ENCODE data around the gene ARMH1.

ARMH1 gene

DNA sequence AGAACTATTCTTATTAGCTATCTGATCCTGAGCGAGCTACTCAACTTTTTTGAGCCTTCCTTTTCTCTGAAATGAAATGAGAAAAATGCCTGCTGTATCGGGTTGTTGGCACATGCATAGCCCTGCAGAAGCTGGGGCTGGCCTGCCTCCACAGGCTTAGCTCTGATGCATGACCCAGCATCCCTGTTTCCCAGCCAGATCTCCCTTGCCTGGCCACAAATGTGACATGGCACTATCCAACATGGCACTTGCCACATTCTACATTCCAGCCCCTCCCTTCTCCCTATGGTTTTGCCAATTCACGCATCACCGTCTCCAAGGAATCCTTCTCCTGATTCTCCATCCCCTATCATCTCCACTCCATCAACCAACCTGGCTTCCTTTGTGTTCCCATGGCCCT lies 42.6 kb downstream of the ARMH1 start:
- ATAC-seq (no peak), DNase-seq (no peak)
- H3K27me3 Mint-ChIP-seq = no peaks in the 10 kb centered on the region
- H3K4me1 Mint-ChIP-seq = peaks cover 74% of the 10 kb centered on the region
- no peak overlapping the region for H3K4me3 Mint-ChIP-seq
- H3K27ac Mint-ChIP-seq = peak overlapping the region in 1 of 2 donors; percentile 21
- no peaks in the 10 kb centered on the region for H3K9me3 Mint-ChIP-seq

DNA sequence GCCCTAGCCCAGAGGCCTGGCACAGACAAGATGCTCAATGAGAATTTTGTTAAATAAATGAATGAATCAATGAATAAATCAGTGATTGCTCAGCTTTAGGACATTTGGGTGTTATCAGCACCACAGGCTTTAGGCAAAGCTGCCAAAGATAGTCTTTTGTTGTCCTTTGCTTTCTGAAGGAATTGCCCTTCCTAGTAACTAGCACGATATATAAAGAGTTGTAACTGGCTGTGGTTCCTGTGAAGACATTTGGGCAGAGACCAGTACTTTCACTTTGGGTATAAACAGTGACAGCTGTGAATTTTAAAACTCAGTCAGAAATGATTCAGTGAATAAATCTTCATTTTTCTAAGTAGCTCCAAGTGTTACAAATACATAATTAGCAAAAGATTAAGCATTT lies 43.1 kb downstream of the ARMH1 start:
- no peak overlapping the region for H3K4me3 Mint-ChIP-seq

DNA sequence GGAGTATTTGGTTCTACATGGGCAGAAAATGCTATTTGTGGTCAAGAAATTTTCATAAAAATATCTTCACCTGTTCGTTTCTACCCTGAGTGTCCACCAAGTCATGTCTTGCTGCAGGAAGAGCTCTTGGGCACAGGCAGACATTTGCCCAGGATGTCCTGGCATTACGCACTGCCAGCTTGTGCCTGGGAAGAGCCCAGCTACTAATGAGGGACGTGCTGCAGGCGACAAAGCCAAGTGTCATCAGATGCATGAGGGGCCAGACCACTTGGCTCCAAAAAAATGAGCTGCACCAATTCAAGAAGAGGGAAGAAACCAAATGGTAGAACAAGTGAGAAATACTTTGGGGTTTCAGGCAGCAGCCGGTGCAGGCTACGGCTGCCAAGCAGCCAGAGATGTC lies 43.6 kb downstream of the ARMH1 start:
- H3K4me3 Mint-ChIP-seq = peak overlapping the region in 1 of 2 donors; percentile 35
- no peak for DNase-seq
- no peak overlapping the region for H3K27ac Mint-ChIP-seq
- ATAC-seq = no peak
- H3K4me1 Mint-ChIP-seq = peaks cover 80% of the 10 kb centered on the region
- H3K9me3 Mint-ChIP-seq = no peaks in the 10 kb centered on the region
- no peaks in the 10 kb centered on the region for H3K27me3 Mint-ChIP-seq

More for the DNA sequence above, 43.1 kb downstream of the ARMH1 start:
- no peak for ATAC-seq
- DNase-seq = no peak
- Mint-ChIP-seq H3K27me3 (no peaks in the 10 kb centered on the region), H3K4me1 (peaks cover 76% of the 10 kb centered on the region), H3K27ac (peak overlapping the region; percentile 14 to 21), H3K9me3 (no peaks in the 10 kb centered on the region)

DNA sequence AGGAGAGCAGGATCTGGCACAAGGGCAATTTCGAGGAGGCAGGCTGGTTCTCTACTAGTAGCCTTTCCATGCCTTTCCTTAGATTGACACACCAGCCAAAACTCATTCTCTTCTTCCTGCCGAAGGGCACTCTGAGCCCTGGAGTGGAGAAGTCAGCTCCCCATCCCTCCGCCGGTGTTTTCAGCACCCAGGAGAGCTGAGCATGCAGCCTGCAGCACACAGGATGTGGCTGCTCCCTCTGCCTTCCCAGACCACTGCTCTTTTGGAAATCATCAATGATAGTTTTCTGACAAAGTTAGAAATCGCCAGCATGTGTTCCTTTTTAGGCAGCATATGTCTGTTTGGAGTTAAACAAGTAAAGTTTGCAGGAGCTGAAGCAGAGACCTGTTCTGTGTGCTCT lies 44.8 kb downstream of the ARMH1 start:
- Mint-ChIP-seq H3K27ac (no peak overlapping the region), H3K27me3 (no peaks in the 10 kb centered on the region), H3K4me3 (peak overlapping the region in 1 of 2 donors; percentile 17), H3K4me1 (peaks cover 91% of the 10 kb centered on the region), H3K9me3 (no peaks in the 10 kb centered on the region)
- DNase-seq (no peak), ATAC-seq (no peak)

DNA sequence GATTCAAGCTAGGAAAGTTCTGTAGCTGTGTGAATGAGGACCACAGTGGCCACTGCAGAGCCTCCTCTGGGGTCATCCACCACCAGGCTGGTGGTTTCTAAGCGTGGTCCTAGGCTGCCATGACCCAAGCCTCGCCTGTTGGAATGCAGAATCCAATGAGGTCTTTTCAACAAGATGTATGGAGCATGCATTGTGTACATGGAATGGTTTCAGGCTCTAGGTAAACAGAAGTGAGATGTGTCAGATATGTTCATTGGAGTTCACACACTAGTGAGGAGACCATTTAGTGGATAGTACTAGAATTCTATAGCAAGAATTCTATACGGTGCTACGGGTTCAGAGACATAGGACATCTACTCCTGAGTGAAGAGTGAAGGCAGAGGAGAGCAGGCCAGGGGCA lies 45.8 kb downstream of the ARMH1 start:
- ATAC-seq (no peak), DNase-seq (no peak)
- H3K27me3 Mint-ChIP-seq = no peaks in the 10 kb centered on the region
- H3K4me1 Mint-ChIP-seq = peaks cover 91% of the 10 kb centered on the region
- no peak overlapping the region for H3K4me3 Mint-ChIP-seq
- no peaks in the 10 kb centered on the region for H3K9me3 Mint-ChIP-seq
- peak overlapping the region; percentile 28 to 57 for H3K27ac Mint-ChIP-seq

DNA sequence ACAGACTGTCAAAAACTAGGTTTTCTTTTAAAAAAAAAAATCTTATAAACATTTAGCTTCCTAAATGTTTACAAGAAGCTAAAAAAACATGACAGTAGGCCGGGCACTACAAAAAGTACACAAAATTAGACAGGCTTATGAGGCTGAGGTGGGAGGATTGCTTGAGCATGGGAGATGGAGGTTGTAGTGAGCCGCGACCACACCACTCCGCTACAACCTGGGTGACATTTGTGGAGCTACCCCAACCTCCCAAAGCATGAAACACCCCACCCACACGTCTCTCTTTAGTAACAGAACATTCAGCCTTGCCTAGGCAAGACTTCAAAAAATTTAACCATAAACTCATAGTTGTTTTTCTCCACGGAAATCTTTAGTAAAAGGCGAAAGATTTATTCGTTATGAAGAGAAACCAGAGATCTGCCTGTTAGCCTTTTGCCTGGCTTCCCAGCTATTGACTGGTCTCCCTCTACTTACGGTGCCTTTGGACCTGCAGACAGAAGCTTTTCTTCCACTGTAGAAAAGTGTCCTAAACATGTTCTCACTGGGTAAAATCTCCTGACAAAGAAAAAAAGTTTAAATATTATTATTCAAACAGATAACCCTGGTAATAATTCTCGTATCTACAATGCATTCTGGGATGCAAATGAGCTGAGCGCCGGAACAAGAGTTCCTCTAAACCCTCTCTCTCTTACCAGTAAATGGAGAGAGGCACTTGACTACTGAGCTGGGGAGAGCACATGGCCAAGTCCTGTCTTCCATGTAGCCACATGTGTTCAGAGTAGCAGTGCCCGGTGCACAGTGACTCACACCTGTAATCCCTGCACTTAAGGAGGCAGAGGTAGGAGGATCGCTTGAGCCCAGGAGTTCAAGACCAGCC lies 47.2 kb downstream of the ARMH1 start:
- DNase-seq = peak; percentile 89 to 93
- Mint-ChIP-seq H3K27ac (peak overlapping the region; percentile 100), H3K27me3 (no peaks in the 10 kb centered on the region), H3K9me3 (no peaks in the 10 kb centered on the region), H3K4me1 (peaks cover 87% of the 10 kb centered on the region), H3K4me3 (peak overlapping the region; percentile 66 to 96)
- ATAC-seq = peak; percentile 91

DNA sequence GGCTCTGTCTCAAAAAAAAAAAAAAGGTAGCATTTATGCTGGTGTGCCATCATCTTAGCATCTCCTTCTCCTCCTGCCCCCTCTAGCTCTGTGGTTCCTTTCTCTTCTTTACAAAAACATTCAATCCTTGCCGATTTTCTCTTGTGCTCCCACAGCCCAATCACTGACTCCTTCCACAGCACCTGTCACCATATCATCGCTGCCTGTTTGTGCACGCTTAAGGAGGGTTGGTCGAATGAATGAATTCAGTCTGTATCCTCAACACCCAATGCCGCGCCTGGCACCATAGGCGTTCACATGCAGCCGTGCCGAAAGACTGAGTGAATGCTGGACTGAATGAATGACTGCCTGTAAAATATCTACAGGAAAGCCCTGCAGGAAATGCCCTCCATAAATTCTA lies 48.5 kb downstream of the ARMH1 start:
- H3K4me3 Mint-ChIP-seq = peak overlapping the region; percentile 76 to 96
- DNase-seq (peak; percentile 38 to 41), ATAC-seq (no peak)
- H3K4me1 Mint-ChIP-seq = peaks cover 87% of the 10 kb centered on the region
- no peaks in the 10 kb centered on the region for H3K9me3 Mint-ChIP-seq
- no peaks in the 10 kb centered on the region for H3K27me3 Mint-ChIP-seq
- peak overlapping the region; percentile 99 to 100 for H3K27ac Mint-ChIP-seq

DNA sequence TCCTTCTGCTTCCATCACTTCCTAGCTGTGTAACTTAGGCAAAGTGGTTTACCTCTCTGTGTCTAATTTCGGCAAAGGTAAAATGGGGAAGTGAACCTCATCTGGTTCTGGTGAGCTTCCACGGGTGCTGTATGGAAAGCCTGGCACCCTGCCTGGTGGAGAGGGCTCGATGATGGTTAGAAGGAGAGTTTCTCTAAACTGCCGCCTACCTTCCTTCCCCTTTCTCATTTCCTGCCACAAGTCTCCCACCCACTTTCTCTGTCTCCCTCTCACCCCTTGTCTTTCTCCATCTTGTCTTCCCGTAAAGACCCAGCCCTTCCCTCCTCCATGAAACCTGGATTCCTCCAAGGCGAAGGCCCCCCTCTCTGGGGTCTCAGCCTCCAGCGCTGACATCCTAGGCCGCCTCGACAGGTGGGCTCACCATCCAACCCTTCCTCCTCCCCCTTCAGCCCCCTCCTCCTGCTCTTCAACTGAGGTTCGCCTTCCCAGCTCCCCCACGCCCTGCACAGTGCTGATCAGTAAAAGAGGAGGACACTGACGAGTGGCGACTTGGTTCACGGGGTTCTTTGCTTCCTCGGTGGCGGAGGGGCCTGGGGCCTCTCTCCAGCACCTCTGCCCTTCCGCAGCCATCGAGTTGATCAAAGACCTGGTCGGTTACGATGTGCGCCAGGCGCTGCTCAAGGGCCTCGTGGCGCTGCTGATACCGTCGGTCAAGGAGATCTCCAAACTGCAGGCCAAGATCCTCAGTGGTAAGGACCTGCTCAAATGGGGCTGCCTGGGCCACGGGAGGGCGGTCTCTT lies 49.2 kb downstream of the ARMH1 start:
- peaks cover 85% of the 10 kb centered on the region for H3K4me1 Mint-ChIP-seq
- ATAC-seq (peak; percentile 22), DNase-seq (peak in 1 of 2 donors; percentile 61)
- no peaks in the 10 kb centered on the region for H3K27me3 Mint-ChIP-seq
- H3K9me3 Mint-ChIP-seq = no peaks in the 10 kb centered on the region
- H3K4me3 Mint-ChIP-seq = peak overlapping the region; percentile 76 to 96
- peak overlapping the region; percentile 99 to 100 for H3K27ac Mint-ChIP-seq

DNA sequence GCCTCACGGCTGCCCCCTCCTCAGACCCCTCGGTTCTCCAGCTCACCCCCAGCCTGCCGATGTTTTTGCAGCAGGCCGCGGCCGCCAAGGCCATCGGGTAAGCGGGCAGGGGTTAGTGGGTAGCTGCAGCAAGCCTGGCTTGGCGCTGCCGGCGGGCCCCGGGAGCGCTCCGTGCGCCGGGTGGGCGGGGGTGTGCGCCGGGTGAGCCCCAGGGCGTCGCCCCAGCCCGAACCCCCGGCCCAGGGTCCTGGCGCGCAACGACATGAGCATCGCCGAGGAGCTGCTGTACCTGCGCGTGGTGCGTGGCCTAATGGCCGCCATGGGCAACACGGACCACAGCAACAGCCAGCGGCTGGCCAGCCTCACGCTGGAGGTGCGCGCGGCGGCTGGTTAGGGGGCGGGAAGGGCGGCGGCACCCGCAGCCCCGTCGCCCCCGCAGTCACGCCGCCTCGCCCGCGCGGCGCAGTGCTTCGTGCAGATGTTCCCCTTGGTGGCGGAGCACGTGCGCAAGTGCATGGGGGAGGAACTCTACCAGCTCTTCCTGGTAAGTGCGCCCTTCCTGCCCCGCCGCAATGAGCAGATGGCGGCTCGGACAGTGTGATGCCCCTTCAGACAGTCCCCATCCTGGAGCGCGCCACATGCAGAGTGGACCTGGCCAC lies 49.9 kb downstream of the ARMH1 start:
- ATAC-seq = no peak
- DNase-seq = no peak
- Mint-ChIP-seq H3K27me3 (no peaks in the 10 kb centered on the region), H3K9me3 (no peaks in the 10 kb centered on the region), H3K4me1 (peaks cover 84% of the 10 kb centered on the region), H3K4me3 (peak overlapping the region; percentile 94 to 96), H3K27ac (peak overlapping the region in 1 of 2 donors; percentile 98)

DNA sequence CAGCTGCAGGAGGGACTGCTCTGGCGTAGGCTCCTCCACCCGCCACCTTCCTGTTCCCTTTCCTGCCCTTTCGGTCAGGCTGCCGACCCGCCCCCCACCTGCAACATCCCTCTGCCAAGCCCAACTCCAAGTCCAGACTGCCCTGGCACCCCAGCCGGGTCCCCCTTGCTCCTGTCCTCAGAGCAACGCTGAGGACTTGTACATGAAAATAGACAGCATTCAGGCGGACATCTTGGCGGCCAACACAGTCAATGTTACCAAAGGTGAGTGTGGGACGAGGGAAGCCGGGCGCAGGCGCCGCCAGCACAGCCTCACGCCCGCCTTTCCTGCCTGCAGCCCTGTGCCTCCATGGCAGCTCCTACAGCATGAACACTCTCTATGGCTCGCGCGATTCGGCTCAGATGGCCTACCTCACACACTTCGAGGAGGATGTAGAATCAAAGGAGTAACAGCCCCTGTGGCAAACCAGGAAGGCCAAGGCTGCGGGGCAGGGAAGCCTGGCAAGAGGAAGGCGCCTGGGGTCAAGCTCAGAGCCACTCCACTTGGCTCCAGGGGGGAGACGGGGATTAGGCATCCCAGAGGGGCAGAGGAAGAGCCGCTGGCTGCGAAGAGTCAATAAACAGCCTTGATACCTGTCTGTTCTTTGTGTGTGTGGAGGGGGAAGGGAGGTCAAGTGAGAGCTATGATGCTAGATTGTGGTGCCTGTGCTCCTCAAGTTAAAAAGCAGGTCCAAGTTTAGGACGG lies 50.6 kb downstream of the ARMH1 start:
- no peak for DNase-seq
- peaks cover 79% of the 10 kb centered on the region for H3K4me1 Mint-ChIP-seq
- H3K27me3 Mint-ChIP-seq = no peaks in the 10 kb centered on the region
- peak overlapping the region; percentile 78 to 94 for H3K4me3 Mint-ChIP-seq
- peak overlapping the region; percentile 34 to 98 for H3K27ac Mint-ChIP-seq
- H3K9me3 Mint-ChIP-seq = no peaks in the 10 kb centered on the region
- no peak for ATAC-seq

DNA sequence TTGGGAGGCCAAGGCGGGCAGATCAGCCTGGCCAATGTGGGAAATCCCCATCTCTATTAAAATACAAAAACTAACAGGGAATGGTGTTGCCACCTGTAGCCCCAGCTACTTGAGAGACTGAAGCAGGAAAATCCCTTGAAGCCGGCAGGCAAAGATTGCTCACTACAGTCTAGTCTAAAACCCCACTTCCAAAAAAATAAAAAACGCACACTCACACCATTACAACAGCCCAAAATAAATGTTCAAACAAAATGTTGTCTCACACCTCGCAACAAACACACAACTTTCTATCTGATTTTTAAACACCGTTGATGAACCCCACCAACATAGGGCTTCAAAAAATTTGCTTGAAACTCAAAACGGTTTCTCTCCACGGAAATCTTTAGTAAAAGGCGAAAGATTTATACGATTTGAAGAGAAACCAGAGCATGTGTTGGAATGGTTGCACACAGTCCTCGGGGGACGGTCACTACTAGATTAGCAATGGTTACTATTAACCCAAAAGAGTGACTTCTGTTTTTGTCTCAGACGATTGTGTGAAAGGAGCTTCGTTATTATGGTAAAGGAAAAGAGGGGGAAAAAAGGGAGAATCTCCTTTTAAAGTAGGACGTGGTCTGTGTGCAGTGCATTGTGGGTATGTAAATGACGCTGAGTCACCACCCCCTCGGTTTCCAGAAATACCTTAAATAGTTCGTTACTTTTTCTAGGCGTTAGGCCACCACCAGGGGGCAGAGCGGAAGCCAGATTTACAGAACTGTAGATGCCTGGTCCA lies 56.4 kb downstream of the ARMH1 start, which contains the start of gene RNU5D-1:
Gene RNU5D-1, minus strand, starts transcription at position 430 of the 772 bp plus-strand sequence.
- Mint-ChIP-seq H3K27me3 (no peaks in the 10 kb centered on the region), H3K9me3 (no peaks in the 10 kb centered on the region), H3K27ac (peak within 1 kb of the TSS; percentile 100), H3K4me1 (peaks cover 50% of the 10 kb centered on the region), H3K4me3 (peak within 1 kb of the TSS; percentile 44 to 61)
- ATAC-seq (peak; percentile 91), DNase-seq (peak; percentile 88 to 93)

DNA sequence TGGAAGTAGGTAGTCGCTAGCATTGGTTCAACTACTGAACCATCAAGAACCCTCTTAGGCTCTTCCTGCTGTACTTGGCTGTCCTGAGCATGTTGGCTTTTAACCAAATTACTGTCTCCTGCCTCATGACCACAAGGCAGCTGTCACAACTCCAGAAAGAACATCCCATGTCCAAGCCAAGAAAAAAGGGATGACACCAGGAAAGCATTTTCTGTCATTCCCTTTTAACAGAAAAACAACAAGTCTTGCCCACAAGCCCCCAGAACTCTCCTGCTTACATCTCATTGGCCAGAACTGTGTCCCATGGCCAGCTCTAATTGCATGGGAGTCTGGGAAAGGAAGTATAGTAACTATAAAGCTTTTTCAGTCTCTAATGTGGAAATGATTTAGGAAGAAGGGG lies 58.9 kb downstream of the ARMH1 start:
- Mint-ChIP-seq H3K9me3 (no peaks in the 10 kb centered on the region), H3K27me3 (no peaks in the 10 kb centered on the region), H3K4me1 (peaks cover 29% of the 10 kb centered on the region), H3K27ac (no peak overlapping the region), H3K4me3 (no peak overlapping the region)
- DNase-seq (no peak), ATAC-seq (no peak)

DNA sequence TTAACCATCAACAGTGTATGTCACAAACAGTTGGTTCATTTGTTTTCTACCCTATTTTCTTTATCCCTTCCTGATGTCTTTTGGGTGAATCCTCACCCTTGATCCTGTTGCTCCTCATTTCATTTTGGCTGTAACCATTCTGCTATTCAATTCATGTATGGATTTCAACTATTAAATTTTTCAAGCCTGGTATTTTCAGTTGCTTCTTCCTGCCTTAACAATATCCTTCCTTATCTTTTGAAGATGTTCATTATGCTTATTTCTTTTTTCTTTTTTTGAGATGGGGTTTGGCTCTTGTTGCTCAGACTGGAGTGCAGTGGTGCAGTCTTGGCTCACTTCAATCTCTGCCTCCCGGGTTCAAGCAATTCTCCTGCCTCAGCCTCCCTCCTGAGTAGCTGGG lies 59.3 kb downstream of the ARMH1 start:
- Mint-ChIP-seq H3K27ac (no peak overlapping the region), H3K4me1 (peaks cover 26% of the 10 kb centered on the region)

DNA sequence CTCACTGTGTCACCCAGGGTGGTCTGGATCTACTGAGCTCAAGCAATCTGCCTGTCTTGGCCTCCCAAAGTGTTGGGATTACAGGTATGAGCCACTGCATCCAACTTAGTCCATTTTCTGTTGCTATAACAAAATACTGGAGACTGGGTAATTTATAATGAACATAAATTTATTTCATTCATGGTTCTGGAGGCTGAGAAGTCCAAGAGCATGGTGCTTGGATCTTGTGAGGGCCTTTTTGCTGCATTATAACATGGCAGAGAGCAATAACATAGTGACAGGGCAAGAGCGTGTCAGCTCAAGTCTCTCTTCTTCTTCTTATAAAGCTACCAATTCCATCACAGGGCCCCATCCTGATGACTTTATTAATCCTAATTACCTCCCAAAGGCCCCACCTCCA lies 61.5 kb downstream of the ARMH1 start:
- ATAC-seq (no peak), DNase-seq (no peak)
- peaks cover 11% of the 10 kb centered on the region for H3K4me1 Mint-ChIP-seq
- no peaks in the 10 kb centered on the region for H3K27me3 Mint-ChIP-seq
- H3K4me3 Mint-ChIP-seq = no peak overlapping the region
- H3K27ac Mint-ChIP-seq = no peak overlapping the region
- H3K9me3 Mint-ChIP-seq = no peaks in the 10 kb centered on the region

More for the DNA sequence above, 59.3 kb downstream of the ARMH1 start:
- H3K27me3 Mint-ChIP-seq = no peaks in the 10 kb centered on the region
- DNase-seq (no peak), ATAC-seq (no peak)
- no peaks in the 10 kb centered on the region for H3K9me3 Mint-ChIP-seq
- H3K4me3 Mint-ChIP-seq = no peak overlapping the region

All from stimulated activated naive CD8-positive, alpha-beta T cell treated with anti-CD3 and anti-CD28 coated beads, Interleukin-15, amount 100 ng/mL, for 72 hours (primary cell).